T-helper 2 cell treated with Interferon-gamma antibody and Interleukin-4, amounts not matched to agents 100 ng/mL and 5 ng/mL, for 36 hours (primary cell): Measurements from ENCODE around the gene ARSI. TPM values are rescaled to one million over a fixed set of nuclear protein-coding genes. Genes with fewer than 3 reads are reported as not detected.

Source experiments
- intact Hi-C: fragments of 100-400 bp; cut with micrococcal nuclease; formaldehyde crosslinking; loops from one replicate; pipeline ENCODE4 v1.15.1; 2023
- total RNA-seq: library from RNA; stranded (reverse); gene quantifications from 2 replicates; pipeline ENCODE4 v1.2.3, GENCODE V29; 2022

ARSI gene
- total RNA-seq, 1 donor from 2014 or later, result not detected

DNA sequence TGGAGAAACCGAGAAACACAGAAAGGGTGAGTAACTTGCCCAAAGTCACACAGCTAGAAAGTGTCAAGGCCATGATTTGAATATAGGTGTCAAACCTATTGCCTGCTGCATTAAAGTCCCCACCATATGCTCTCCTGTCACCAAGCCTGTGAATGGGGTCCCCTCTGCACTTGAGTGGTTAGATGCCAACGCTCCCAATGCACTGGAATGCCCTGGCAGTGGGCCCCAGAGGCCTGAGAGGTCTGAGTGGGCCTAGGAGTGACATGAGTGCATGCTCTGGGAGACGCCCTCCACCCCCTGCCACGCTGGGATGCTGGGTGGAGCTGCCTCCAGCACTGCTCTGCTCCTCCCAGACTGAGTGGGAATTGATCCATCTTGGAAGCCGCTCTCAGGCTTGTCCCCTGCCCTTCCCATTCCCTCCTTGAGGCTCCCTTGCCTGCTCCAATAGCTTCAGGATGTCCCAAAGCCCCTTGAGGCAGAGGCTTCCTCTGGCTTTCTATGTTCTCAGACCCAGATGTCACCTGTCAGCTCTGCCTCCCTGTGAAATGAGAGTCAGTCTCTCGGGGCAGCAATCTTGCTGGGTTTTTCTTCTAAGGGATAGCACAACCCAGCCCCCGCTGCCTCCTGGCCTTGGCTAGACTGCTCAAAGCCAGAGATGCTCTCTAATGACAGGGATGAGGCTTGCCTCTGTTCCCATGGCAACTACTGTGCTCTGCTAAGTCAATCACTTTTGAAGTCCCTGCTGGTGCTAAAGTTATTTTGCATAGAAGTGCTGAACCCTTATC, 6.6 kb upstream of the ARSI start:
- intact Hi-C loops, result no loop called here

DNA sequence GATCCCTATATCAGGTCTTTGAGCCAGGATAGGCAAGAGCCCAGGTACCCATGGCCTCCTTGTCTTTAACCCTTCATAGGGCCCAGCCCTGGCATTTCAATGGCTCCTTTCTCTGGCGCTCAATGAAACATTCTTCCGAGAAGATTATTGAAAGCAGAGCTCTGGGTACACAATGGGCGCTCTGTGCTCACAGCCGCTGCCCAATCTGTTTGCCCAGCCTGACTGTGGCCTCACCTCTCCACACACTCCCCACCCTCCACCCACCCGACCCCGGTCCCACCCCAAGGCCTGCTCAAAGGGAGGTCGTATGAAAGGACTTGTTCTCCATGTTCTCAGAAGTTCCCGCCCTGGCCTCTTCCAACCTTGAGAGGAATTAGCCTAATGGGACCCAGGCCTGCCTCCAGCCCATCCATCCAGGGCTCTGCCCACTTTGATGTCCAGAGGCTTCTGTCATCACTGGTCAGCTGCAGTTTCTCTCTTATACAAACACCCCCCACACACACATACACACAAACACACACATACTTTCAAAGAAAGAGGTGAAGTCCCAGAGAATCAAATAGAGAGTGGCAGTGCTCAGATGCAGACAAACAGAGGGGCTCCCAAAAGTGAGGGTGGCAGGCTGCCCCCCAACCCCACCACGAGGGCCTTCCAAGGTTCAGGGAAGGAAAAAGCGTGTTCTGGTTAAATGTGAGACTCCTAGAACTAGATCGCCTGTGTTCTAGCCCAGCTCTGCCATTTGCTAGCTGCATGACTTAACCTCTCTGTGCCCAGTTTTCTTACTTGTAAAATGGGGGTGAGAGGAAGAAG, 5.1 kb upstream of the ARSI start:
- intact Hi-C loops, result no loop called here

DNA sequence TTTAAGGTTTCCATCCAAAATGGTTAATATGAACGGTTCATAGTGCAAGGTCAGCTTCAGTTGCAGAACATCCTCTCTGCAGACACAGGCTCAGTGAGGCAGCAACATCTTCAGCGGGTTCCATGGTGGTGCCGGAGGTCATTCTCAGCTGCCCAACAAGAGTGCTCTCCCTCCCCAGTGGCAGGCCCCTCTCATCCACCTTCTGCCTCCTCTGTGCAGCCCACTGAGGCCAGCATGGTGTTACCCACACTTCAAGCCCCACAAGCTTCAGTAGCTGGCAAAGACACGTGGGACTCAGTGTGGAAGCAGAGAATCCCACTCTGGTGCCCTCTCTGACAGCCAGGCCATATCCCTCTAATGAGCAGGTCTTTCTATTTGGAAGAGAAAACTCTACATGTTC, 4.1 kb upstream of the ARSI start:
- intact Hi-C loops, result no loop called here

DNA sequence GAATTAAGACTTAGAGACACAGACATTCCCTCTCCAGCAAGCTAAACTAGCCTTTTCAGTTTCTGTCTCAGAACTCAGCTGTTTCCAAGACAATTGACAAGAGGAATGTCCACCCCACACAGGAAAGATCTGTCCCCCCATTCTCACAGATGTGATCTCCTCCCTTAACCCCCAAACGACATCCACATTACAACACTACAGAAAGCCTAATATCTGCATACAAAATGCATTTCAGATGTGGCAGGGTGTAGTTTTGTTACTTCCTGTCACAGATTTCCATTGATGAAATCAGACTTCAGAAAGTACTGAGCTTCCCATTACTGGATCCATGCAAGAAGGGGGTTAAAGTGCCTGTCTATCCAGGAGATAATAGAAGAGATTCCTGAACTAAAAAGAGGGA, 2.9 kb upstream of the ARSI start:
- intact Hi-C loops, result no loop called here

DNA sequence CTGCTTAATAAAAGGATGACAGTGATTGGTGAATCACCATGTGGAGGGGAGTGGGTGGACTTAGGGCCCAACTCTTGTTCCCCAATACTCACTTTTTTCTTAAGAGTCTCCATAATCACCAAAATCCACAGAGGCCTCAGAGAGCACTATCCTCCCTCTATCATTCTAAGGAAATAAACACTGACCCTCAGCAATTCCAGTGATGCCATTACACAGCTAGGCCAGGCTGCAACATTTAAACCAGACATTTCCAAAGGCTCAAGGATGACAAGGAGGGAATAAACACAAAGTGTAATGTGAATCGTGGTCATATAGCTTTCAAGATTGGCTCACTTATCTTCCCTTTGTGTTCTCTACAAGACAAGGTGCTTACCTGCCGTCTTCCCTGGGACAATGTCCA, 2.4 kb upstream of the ARSI start:
- intact Hi-C loops, result no loop called here

DNA sequence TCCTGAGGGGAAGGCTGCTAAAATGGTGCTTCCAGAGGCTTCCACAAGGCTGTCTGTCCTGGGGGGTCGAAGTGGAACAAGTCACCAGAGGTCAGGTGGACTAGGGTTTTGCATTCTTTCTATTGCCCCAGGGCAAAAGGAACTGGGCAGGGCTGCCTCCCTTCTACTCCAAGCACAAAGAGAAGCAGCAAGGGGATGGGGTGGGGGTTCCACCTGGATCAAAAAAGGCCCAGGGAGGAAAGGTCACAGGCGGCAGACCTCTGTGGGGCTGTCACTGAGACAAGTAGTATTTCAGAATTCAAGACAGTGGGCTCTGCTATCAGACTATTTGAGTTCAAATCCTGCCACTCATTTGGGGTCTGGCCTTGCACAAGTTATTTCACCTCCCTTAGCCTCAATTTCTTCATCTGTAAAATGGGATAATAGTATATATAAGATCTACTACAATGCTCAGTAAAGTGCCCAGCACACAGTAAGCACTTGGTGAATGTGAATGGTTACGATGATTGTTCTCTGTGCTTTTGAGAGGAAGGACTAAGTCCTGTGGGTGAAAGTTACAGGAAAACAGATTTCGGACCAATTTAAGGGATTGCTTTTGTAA, 1.9 kb upstream of the ARSI start:
- intact Hi-C loops, result no loop called here

DNA sequence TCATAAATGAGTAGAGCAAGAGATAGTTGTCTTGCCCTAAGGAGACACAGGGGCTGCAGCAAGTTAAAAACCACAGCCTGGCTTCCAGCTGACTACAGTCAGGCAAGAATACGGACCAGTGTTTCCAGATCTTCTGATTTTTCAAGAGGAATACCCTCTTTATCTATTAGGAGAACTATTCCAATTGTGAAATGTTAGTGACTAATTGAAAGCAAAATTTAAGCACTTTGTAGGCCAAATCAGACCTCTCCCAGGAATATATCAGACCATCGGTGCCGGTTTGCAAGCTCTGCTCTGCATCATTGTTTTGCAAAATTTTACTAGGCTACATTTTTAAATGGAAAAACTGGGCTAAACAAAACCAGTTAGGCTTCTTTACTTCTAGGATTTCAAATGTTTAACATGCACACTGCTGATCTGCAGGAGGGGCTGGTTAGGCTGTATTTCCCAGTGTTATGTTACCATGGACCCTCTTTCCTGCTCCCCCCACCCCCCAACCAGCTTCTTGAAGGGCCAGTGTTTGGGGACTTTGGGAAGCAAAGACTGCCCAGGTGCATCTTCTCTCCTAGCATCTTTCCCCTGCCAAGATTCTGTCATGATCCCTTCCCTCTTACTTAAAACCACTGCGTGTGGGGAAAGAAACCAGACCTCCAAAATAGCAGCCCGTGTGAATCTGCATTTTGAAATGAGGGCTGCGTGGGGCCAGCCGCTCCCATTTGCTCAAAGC, 1.1 kb upstream of the ARSI start:
- intact Hi-C loops, result no loop called here

DNA sequence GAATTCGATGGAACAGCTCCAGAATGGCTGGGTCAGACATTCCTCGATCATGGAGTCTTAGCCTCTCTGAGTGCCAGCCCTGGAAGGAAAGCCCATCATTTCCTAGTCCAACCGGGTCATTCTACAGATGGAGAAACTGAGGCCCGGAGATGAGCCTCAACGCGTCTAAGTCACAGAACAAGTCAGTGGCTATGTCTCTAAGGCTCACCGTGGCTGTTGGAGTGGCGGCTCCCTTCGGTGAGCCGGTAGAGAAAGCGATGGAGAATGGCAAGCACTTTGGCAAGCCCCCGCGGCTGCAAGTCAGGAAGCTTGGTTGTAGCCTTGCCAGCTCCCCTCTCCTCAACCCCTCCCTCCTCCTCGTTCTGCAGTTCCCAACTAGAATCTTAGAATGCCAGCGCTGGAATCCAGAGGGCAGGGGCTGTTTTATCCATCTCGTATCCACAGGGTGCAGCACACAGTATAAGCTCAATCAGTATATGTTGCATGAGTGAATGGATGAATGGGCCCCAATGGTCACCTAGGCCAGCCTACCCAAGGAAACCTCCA, 438 bp upstream of the ARSI start:
- intact Hi-C loops, result no loop called here

DNA sequence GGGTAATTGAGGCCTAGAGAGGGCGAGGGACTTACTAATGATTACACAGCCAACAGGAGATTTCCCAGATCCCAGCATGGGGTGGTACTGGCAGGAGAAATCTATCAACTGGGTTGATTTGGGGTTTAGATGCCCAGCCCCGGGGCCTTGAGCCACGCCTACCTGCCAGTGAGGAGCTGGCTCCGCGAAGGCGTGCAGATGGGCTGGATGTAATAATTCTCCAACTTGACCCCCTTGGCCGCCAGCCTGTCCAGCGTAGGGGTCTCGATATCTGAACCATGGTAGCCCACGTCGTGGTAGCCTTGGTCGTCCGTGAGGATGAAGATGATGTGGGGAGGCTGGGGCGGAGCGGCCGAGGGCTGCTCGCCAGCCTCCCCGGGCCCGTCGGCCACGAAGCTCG, 804 bp downstream of the ARSI start:
- intact Hi-C loops, result no loop called here

DNA sequence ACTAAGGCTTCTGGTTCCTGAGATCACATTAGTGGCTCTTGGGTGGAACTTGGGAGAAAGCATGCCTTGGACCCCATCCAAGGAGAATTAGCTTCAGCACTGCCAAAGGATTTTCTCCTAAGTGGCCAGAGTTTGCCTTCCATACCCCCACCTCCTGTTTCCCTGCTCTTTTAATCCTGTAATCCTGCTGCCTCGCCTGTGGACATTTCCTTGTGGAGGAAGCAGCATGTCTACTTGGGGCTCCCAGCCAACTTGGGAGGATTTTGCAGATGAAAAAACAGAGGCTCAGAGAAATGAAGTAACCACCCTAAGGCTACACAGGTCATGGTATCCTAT, 1.6 kb downstream of the ARSI start:
- intact Hi-C loops, result no loop called here

DNA sequence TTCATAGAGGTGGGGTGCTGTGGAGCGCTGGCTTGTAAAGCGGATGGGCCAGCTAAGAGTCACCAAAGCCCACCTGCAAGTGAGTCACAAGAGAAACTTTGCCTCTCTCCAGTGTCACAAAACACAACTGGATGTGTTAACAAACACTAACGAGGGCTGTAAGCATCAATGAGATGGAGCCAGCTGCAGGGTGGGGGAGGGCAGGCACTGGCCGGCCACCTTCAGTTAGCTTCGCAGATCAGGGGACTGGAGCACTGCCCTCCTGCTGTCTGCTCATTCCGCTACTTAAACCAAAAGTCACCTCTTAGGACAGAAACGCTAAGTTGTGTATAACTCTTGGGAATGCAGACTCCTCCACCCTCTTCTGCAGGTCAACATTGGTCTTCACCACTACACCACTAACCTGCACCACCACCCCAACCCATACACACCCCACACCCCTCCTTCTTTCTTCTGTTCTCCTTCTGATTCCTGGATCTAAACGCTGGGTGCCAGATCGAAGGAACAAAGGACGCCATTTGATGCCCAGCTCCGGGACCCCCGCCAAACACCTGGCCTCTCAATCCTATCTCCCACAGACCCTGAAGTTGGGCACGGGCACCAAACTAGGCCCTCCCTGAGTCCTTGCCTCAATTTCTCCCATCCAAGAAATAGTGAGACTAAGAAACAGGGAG, 2.1 kb downstream of the ARSI start:
- intact Hi-C loops, result no loop called here

DNA sequence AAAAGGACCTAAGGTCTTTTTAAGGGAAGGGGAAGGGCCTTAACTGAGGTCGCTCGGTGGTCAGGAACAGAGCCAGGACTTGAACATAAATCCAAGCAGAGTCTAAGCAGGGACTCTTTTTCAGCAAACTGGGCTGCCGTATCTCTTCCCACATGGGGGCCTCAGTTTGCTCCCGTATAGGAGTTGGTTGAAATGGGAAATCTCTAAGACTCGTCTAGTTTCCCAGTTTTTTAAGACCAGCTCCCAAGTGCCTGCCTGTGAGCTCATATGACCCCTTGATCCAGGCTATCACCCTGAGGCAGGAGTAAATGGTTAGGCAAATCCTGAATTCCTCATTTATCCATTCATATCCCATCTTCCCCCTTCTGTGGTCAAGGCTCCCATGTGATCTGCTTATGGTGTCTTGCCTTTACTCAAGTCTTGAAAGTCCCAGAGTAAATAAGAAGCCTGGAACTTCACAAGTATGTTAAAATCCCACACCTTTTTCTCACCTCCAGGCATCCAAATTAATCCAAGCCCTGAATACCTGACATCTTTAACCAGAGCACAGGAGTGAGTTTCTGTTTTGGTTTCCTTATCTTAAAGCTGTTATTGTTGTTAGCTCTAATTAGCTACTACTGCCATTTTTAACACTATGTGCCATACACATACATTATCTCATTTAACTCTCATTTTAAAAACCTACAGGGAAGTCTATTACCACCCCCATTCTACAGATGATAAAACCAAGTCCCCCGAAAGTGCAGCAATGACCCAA, 3.0 kb downstream of the ARSI start:
- intact Hi-C loops, result no loop called here

DNA sequence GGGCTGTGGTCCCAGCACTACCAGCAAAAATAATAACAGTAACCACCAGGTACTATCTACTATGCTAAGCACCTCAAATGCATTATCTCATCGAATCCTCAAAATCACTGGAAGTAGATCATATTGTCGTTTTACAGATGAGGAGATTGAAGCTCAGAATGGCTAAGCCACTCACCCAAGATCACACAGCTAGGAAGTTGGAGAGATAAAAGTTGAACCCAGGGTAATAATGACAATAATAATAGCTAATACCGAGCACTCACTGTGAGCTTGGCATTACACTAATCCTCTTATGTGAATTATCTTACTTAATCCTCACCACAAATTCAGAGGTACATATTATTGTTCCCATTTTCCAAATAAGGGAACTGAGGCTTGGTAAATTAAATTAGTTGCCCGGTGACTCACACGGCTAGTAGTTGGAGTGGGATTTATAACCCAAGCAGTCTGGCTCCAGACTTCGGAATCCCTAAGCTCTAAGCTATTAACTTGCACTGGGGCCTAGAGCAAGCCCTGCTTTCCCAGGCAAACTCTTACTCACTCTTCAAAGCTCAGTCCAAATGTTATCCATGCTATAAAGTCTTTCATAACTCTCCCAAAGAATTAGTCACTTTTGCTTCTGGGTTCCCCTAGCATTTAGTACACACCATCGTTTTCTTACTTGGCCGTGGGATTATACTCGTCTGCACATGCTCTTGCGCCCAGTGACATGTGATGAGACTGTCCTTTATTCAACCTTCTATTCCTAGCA, 3.8 kb downstream of the ARSI start:
- intact Hi-C loops, result no loop called here

DNA sequence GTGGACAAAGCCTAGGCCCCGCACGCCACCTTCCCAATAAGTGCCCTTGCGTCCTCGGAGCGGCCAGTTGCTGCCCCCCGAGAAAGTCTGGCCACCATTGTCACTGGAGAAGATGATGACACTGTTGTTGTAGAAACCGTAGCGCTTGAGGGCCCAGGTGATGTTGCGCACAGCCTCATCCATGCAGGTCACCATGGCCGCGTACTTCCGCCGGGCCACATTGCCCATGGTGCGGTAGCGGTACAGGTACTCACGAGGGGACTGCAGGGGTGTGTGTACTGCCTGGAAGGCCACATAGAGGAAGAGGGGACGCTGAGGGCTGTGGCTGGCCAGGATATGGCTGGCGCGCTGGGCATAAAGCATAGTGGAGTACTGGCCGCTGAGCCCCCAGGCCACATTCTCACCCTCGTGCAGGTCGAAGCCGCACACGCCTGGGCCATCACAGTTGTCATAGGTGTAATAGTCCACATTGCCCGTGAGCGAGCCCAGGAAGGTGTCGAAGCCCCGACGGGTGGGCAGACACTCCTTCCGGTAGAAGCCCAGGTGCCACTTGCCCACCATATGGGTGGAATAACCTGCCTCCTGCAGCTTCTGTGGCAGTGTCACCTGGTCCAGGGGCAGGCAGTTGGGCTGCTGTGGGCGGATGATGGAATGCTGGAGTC, 4.6 kb downstream of the ARSI start:
- intact Hi-C loops, result no loop called here

DNA sequence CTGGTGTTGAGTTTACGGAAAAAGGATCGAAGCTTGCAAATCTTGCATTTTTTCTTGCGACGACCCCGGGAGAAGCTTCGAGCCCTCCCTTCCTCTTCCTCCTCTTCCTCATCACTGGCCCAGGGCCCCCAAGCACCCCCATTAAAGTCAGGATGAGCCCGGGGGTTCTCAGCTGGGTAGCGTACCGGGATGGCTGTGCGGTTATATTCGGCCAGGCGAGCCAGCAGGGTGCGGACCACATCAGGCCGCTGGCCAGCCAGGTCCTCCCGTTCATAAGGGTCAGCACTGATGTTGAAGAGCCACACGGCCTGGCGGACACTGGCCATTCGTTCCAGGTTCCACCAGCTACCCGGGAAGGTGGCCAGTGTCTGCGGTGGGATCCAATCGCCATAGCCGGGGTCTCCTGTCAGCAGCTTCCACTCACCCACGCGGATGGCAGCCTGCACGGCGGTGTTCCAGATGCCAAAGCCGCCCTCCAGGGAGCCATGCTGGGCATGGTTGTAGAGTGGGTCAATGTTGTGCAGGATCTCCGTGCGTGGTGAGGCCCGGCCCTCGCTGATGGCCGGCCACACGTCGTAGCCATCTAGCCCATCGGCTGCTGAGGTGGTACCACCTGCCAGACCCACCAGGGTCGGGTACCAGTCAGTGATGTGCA, 5.3 kb downstream of the ARSI start:
- intact Hi-C loops, result no loop called here

DNA sequence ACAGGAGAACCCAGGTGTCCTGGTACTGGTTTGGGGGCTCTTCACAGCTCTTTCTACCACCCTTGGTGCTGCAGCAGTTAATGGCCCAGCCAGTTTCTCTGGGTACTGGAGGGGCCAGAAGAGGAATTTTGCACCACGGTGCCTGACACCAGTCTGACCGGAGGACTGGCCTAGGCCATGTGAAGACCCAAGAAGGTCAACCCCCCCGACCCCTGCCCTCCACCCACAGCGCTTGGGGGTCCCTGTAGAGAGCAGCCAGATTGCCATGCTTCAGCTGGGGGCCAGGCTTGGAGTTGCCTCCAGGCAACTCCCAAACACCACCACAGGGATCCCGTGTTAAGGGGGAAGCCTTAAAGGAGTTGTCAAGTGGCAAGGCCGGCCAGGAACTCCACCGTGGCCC, 6.2 kb downstream of the ARSI start:
- intact Hi-C loops, result no loop called here

DNA sequence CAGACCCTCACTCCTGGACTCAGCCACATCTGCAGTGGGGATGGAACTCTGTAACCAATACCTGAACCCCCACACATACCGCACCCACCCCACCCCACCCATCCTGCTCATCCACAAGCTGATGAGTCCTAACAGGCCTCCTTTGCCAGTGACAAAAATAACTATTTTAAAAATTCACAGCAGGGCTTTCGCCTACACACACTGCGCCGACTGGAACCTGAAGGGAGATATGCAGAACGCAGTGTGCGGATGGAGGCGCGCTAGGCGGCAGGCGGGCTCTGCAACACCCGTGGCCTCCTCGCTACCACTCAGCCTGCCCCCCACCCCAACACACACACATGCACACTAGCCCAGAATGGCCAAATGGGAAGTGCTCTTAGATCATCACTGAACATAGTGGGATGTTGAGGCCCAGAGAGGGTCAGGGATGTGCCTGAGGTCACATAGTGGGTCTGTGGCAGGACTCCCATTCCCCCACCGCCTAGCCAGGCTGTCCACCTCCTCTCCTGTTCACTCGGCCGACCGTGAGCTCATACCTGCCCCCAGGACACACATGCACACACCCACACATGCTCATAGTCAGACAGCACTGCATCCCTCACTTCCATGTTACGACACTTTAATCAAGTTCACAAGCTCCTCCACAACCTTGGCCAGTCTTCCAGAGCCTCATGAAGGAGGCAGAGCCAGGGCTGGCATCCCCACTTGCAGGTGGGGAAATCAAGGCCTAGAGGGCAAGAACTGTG, 6.8 kb downstream of the ARSI start:
- intact Hi-C loops, result no loop called here

DNA sequence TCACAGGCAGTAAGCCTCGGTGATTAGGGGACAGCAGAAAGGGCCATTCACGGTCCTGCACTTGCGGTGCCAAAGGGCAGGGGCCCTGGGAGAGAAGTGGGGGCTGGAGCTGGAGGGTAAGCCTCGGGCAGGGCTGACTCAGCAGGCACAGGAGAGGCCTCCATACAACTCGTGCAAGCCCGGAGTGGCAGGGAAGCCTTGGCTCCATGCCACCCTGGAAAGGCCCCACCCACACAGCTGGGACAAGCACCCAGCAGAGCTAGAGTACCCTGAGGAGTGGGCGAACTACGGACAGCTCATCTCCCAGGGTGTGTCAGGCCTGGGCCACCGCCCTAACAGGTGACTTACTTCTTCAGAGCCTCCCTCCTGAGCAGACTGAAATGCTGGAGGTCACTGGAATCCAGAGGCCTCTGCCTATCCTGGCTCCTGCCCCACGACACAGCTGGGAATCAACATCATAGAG, 7.5 kb downstream of the ARSI start:
- intact Hi-C loops, result no loop called here
